ENCODE data around the gene ARID1B.

The ARID1B gene

DNA sequence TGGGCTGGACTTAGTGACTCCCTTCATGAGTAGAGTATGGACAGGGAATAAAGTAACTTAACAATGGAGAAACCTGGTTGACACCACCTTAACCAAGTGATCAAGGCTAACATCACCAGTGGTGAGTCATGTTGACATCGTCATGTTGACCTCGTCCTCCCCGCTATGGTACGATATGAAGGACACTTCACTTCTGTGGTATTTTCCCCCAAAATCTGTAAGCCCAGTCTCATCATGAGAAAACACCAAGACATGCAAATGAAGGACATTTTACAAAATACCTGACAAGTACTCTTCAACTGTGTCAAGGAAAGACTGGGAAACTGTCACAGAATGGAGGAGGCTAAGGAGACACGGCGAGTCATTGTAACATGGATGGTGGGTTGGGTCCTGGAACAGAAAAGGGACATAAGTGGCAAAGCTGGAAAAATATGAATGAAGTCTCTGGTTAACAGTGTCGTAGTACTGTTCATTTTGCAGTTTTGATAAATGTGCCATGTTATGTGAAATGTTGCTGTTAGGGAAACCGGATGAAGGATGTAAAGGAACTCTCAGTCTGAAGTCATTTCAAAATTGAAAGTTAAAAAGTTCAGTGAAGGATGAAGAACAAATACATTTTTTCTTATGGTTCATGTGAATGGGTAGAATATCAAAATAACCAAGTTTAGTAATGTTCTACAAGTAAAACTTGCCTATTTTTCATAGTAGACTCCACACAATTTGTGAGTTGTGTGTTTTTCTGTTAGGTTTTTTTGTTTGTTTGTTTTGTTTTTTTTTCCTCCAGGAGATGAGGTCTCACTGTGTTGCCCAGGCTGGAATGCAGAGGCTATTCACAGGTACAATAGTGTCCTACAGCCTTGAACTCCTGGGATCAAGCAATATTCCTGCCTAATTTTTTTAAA lies 298.6 kb downstream of the ARID1B start (continued):
- TF ChIP-seq, protein P1, sequence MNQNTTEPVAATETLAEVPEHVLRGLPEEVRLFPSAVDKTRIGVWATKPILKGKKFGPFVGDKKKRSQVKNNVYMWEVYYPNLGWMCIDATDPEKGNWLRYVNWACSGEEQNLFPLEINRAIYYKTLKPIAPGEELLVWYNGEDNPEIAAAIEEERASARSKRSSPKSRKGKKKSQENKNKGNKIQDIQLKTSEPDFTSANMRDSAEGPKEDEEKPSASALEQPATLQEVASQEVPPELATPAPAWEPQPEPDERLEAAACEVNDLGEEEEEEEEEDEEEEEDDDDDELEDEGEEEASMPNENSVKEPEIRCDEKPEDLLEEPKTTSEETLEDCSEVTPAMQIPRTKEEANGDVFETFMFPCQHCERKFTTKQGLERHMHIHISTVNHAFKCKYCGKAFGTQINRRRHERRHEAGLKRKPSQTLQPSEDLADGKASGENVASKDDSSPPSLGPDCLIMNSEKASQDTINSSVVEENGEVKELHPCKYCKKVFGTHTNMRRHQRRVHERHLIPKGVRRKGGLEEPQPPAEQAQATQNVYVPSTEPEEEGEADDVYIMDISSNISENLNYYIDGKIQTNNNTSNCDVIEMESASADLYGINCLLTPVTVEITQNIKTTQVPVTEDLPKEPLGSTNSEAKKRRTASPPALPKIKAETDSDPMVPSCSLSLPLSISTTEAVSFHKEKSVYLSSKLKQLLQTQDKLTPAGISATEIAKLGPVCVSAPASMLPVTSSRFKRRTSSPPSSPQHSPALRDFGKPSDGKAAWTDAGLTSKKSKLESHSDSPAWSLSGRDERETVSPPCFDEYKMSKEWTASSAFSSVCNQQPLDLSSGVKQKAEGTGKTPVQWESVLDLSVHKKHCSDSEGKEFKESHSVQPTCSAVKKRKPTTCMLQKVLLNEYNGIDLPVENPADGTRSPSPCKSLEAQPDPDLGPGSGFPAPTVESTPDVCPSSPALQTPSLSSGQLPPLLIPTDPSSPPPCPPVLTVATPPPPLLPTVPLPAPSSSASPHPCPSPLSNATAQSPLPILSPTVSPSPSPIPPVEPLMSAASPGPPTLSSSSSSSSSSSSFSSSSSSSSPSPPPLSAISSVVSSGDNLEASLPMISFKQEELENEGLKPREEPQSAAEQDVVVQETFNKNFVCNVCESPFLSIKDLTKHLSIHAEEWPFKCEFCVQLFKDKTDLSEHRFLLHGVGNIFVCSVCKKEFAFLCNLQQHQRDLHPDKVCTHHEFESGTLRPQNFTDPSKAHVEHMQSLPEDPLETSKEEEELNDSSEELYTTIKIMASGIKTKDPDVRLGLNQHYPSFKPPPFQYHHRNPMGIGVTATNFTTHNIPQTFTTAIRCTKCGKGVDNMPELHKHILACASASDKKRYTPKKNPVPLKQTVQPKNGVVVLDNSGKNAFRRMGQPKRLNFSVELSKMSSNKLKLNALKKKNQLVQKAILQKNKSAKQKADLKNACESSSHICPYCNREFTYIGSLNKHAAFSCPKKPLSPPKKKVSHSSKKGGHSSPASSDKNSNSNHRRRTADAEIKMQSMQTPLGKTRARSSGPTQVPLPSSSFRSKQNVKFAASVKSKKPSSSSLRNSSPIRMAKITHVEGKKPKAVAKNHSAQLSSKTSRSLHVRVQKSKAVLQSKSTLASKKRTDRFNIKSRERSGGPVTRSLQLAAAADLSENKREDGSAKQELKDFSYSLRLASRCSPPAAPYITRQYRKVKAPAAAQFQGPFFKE (tag by site-specific recombination; IDR thresholded peaks at IDR 0.05; ENCODE audit: borderline replicate concordance): no peak
- no peak for TF ChIP-seq ZBTB21 (tag by site-specific recombination; IDR thresholded peaks at IDR 0.05)
- TF ChIP-seq, protein P2, sequence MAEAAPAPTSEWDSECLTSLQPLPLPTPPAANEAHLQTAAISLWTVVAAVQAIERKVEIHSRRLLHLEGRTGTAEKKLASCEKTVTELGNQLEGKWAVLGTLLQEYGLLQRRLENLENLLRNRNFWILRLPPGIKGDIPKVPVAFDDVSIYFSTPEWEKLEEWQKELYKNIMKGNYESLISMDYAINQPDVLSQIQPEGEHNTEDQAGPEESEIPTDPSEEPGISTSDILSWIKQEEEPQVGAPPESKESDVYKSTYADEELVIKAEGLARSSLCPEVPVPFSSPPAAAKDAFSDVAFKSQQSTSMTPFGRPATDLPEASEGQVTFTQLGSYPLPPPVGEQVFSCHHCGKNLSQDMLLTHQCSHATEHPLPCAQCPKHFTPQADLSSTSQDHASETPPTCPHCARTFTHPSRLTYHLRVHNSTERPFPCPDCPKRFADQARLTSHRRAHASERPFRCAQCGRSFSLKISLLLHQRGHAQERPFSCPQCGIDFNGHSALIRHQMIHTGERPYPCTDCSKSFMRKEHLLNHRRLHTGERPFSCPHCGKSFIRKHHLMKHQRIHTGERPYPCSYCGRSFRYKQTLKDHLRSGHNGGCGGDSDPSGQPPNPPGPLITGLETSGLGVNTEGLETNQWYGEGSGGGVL (tag by site-specific recombination; IDR thresholded peaks at IDR 0.05): 0 out of 2 replicates have a peak, but pooled peaks have one; percentile 7
- 0 out of 2 replicates have a peak, but pooled peaks have one; percentile 52 for TF ChIP-seq ZFP37 (tag by site-specific recombination; IDR thresholded peaks at IDR 0.05)
- TF ChIP-seq, protein P3, sequence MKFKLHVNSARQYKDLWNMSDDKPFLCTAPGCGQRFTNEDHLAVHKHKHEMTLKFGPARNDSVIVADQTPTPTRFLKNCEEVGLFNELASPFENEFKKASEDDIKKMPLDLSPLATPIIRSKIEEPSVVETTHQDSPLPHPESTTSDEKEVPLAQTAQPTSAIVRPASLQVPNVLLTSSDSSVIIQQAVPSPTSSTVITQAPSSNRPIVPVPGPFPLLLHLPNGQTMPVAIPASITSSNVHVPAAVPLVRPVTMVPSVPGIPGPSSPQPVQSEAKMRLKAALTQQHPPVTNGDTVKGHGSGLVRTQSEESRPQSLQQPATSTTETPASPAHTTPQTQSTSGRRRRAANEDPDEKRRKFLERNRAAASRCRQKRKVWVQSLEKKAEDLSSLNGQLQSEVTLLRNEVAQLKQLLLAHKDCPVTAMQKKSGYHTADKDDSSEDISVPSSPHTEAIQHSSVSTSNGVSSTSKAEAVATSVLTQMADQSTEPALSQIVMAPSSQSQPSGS (tag by site-specific recombination; IDR thresholded peaks at IDR 0.05; ENCODE audit: low read depth): peak; percentile 23; the same call in 1 of the 2 replicates
- TF ChIP-seq PRDM1 (tag by site-specific recombination; IDR thresholded peaks at IDR 0.05): peak; percentile 46; the same call in 1 of the 2 replicates
- TF ChIP-seq, protein P4, sequence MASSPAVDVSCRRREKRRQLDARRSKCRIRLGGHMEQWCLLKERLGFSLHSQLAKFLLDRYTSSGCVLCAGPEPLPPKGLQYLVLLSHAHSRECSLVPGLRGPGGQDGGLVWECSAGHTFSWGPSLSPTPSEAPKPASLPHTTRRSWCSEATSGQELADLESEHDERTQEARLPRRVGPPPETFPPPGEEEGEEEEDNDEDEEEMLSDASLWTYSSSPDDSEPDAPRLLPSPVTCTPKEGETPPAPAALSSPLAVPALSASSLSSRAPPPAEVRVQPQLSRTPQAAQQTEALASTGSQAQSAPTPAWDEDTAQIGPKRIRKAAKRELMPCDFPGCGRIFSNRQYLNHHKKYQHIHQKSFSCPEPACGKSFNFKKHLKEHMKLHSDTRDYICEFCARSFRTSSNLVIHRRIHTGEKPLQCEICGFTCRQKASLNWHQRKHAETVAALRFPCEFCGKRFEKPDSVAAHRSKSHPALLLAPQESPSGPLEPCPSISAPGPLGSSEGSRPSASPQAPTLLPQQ (tag by site-specific recombination; IDR thresholded peaks at IDR 0.05): peak; percentile 30; the same call in 1 of the 2 replicates

DNA sequence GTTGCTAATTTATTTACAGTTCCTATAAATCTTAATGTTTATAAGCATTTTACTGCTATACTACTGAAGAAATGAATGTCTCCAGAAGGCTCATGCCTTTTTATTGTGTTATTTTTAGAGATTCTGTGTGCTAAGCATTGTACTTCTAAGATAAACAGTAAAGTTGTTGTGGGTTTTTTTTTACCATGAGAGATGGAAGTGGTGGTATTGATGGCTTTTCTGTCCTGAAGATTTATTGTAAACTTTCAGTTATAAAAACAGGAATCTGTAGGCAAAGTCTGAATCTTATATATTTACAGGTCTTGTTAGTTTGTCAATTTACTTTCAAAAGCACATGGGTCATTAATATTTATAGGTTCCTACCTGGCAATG lies 299.3 kb downstream of the ARID1B start:
- peaks cover 13% of the 10 kb centered on the region for H3K4me1 ChIP-seq (ENCODE audit: control insufficient read depth, insufficient read depth, low read length)
- CTCF ChIA-PET: no interaction called here
- TF ChIP-seq ZNF132 (tag by site-specific recombination; IDR thresholded peaks at IDR 0.05; ENCODE audit: borderline replicate concordance) (no peak), SETDB1 (IDR thresholded peaks at IDR 0.05; ENCODE audit: insufficient read length, low read length) (no peak), ZNF324 (tag by site-specific recombination; IDR thresholded peaks at IDR 0.05) (no peak), ZNF416 (tag by site-specific recombination; IDR thresholded peaks at IDR 0.05) (no peak), MZF1 (tag by site-specific recombination; IDR thresholded peaks at IDR 0.05; ENCODE audit: borderline replicate concordance) (no peak), FEZF1 (tag by site-specific recombination; IDR thresholded peaks at IDR 0.05) (peak; percentile 82), ZNF664 (tag by site-specific recombination; IDR thresholded peaks at IDR 0.05) (0 out of 2 replicates have a peak, but pooled peaks have one; percentile 42), REPIN1 (tag by site-specific recombination; IDR thresholded peaks at IDR 0.05; ENCODE audit: low read depth) (no peak), ZNF175 (tag by site-specific recombination; IDR thresholded peaks at IDR 0.05) (no peak), ZNF335 (tag by site-specific recombination; conservative IDR thresholded peaks at IDR 0.05) (no peak), ZNF239 (tag by site-specific recombination; IDR thresholded peaks at IDR 0.05) (no peak)
- TF ChIP-seq, protein P5, sequence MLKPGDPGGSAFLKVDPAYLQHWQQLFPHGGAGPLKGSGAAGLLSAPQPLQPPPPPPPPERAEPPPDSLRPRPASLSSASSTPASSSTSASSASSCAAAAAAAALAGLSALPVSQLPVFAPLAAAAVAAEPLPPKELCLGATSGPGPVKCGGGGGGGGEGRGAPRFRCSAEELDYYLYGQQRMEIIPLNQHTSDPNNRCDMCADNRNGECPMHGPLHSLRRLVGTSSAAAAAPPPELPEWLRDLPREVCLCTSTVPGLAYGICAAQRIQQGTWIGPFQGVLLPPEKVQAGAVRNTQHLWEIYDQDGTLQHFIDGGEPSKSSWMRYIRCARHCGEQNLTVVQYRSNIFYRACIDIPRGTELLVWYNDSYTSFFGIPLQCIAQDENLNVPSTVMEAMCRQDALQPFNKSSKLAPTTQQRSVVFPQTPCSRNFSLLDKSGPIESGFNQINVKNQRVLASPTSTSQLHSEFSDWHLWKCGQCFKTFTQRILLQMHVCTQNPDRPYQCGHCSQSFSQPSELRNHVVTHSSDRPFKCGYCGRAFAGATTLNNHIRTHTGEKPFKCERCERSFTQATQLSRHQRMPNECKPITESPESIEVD (tag by site-specific recombination; IDR thresholded peaks at IDR 0.05): peak; percentile 81
- TF ChIP-seq, protein P6, sequence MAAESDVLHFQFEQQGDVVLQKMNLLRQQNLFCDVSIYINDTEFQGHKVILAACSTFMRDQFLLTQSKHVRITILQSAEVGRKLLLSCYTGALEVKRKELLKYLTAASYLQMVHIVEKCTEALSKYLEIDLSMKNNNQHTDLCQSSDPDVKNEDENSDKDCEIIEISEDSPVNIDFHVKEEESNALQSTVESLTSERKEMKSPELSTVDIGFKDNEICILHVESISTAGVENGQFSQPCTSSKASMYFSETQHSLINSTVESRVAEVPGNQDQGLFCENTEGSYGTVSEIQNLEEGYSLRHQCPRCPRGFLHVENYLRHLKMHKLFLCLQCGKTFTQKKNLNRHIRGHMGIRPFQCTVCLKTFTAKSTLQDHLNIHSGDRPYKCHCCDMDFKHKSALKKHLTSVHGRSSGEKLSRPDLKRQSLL (tag by site-specific recombination; IDR thresholded peaks at IDR 0.05): no peak
- TF ChIP-seq, protein P7, sequence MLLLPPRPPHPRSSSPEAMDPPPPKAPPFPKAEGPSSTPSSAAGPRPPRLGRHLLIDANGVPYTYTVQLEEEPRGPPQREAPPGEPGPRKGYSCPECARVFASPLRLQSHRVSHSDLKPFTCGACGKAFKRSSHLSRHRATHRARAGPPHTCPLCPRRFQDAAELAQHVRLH (tag by site-specific recombination; IDR thresholded peaks at IDR 0.05): peak; percentile 75

More for the DNA sequence above, 299.3 kb downstream of the ARID1B start:
- Histone ChIP-seq H3K4me3 (ENCODE audit: low read depth, low read length) (no peak overlapping the region), H3K27ac (ENCODE audit: extremely low read depth, low read depth, low read length) (no peak overlapping the region), H3K9me3 (ENCODE audit: control insufficient read depth, insufficient read depth, low read depth, low read length) (no peaks in the 10 kb centered on the region), H3K36me3 (ENCODE audit: control insufficient read depth in 2 of 2, insufficient read depth in 1 of 2, low read length in 2 of 2) (no peaks in the 10 kb centered on the region)
- POLR2A ChIA-PET: no interaction called here

All from HEK293 (cell line).